HuH-7.5 (cell line): Measurements from ENCODE around the gene BPIFB3.
"Not testable (repeated sequence)": the region's sequence is repeated elsewhere in the genome, so short reads cannot be mapped to it uniquely, and the experiment has no call there.

Experiments
- DNase-seq: peaks from one replicate; pipeline ENCODE4 v3.0.0; 2011; ENCODE audit warnings: low spot score

BPIFB3 gene

GRCh38 chr20:33027769-33028751 is 25.6 kb upstream of the BPIFB3 start:
- no peak for DNase-seq

- no peak for DNase-seq
Observed at GRCh38 chr20:33028875-33029274, 24.8 kb upstream of the BPIFB3 start.

- DNase-seq = no peak
Observed at GRCh38 chr20:33030076-33030475, 23.6 kb upstream of the BPIFB3 start.

GRCh38 chr20:33030569-33030968 is 23.1 kb upstream of the BPIFB3 start:
- DNase-seq = no peak

GRCh38 chr20:33031531-33031930 is 22.2 kb upstream of the BPIFB3 start, which contains the start of gene BPIFB6:
Gene BPIFB6 (plus strand): TSS chr20:33031648. CDS start chr20:33031648, 0 bp downstream.
- DNase-seq = no peak

GRCh38 chr20:33032555-33032954 is 21.1 kb upstream of the BPIFB3 start:
- no peak for DNase-seq

GRCh38 chr20:33033381-33033780 is 20.3 kb upstream of the BPIFB3 start:
- no peak for DNase-seq

GRCh38 chr20:33034115-33034514 is 19.6 kb upstream of the BPIFB3 start:
- DNase-seq = no peak

GRCh38 chr20:33034901-33035492 is 18.7 kb upstream of the BPIFB3 start:
- DNase-seq = no peak

- no peak for DNase-seq
Observed at GRCh38 chr20:33037456-33037855, 16.2 kb upstream of the BPIFB3 start.

GRCh38 chr20:33038243-33038642 is 15.5 kb upstream of the BPIFB3 start:
- no peak for DNase-seq

- no peak for DNase-seq
Observed at GRCh38 chr20:33042430-33042829, 11.3 kb upstream of the BPIFB3 start.

GRCh38 chr20:33042983-33043730 is 10.5 kb upstream of the BPIFB3 start:
- DNase-seq = no peak

GRCh38 chr20:33043731-33044181 is 9.9 kb upstream of the BPIFB3 start:
- no peak for DNase-seq

- not testable (repeated sequence) for DNase-seq
Observed at GRCh38 chr20:33045129-33045721, 8.5 kb upstream of the BPIFB3 start.

GRCh38 chr20:33046412-33046811 is 7.3 kb upstream of the BPIFB3 start:
- DNase-seq = no peak

- no peak for DNase-seq
Observed at GRCh38 chr20:33051333-33051732, 2.4 kb upstream of the BPIFB3 start.

- DNase-seq = no peak
Observed at GRCh38 chr20:33054381-33054780, 678 bp downstream of the BPIFB3 start.

- DNase-seq = no peak
Observed at GRCh38 chr20:33054791-33055190, 1.1 kb downstream of the BPIFB3 start.

- DNase-seq = no peak
Observed at GRCh38 chr20:33059136-33059535, 5.4 kb downstream of the BPIFB3 start.

GRCh38 chr20:33059741-33060390 is 6.2 kb downstream of the BPIFB3 start:
- DNase-seq = no peak

GRCh38 chr20:33061658-33062028 is 7.9 kb downstream of the BPIFB3 start:
- no peak for DNase-seq
